Cardiac fibroblast (primary cell): Measurements from ENCODE around the gene SEC14L2.

ENCODE experiments used
- DNase-seq, 2 donors: peaks; one replicate each; pipeline versions ENCODE4 v3.0.0 to v3.0.0-alpha.2; 2010; ENCODE audit warnings: low read depth in 2 of 2
- H3K4me3 ChIP-seq, 2 donors: replicated peaks in 1 of 2; 1 replicate in 1 of 2; 2 replicates in 1 of 2; pipeline ENCODE4 v1.5.1; 2011; ENCODE audit warnings: low read depth in 2 of 2, low read length in 2 of 2, mild to moderate bottlenecking in 2 of 2, moderate library complexity in 1 of 2
- TF ChIP-seq, protein P1 (sequence below): IDR thresholded peaks from one replicate; pipeline ENCODE4 v1.5.1; 2011; ENCODE audit warnings: low read depth, mild to moderate bottlenecking, low read length, inconsistent platforms

The SEC14L2 gene

DNA sequence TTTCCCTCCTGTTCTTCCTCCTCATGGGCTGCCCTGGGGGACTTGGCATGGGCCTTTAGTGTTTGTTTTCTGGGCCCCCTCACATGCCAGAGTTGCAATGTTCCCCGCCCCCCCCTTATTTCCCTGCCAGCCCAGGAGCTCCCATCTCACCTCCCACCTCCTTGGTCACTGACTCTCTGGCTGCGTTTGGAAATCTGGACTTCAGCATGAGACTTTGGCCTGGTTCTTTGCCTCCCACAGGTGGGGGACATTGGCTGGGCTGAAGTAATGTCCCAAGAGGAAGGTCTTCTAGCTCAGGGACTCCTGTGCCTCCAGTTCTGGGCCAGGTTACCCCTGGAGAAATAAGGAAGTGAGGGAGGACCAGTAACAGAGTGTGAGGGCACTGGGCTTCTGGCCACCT is 35.7 kb downstream of the SEC14L2 start:
- no peak overlapping the region for H3K4me3 ChIP-seq
- TF ChIP-seq, protein P1, sequence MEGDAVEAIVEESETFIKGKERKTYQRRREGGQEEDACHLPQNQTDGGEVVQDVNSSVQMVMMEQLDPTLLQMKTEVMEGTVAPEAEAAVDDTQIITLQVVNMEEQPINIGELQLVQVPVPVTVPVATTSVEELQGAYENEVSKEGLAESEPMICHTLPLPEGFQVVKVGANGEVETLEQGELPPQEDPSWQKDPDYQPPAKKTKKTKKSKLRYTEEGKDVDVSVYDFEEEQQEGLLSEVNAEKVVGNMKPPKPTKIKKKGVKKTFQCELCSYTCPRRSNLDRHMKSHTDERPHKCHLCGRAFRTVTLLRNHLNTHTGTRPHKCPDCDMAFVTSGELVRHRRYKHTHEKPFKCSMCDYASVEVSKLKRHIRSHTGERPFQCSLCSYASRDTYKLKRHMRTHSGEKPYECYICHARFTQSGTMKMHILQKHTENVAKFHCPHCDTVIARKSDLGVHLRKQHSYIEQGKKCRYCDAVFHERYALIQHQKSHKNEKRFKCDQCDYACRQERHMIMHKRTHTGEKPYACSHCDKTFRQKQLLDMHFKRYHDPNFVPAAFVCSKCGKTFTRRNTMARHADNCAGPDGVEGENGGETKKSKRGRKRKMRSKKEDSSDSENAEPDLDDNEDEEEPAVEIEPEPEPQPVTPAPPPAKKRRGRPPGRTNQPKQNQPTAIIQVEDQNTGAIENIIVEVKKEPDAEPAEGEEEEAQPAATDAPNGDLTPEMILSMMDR = no peak
- DNase-seq = no peak

- TF ChIP-seq, protein P1 = no peak
- DNase-seq = no peak
These were observed 36.4 kb downstream of the SEC14L2 start for GRCh38 chr22:30433227-30433626.

GRCh38 chr22:30433773-30434172 is 37.0 kb downstream of the SEC14L2 start:
- TF ChIP-seq, protein P1 = no peak
- H3K4me3 ChIP-seq = no peak overlapping the region
- no peak for DNase-seq

More at GRCh38 chr22:30433227-30433626, 36.4 kb downstream of the SEC14L2 start:
- no peak overlapping the region for H3K4me3 ChIP-seq

GRCh38 chr22:30434843-30435242 is 38.0 kb downstream of the SEC14L2 start:
- TF ChIP-seq, protein P1 = no peak
- no peak for DNase-seq
- no peak overlapping the region for H3K4me3 ChIP-seq

GRCh38 chr22:30435674-30436126 is 38.9 kb downstream of the SEC14L2 start:
- no peak overlapping the region for H3K4me3 ChIP-seq
- no peak for DNase-seq
- TF ChIP-seq, protein P1 = no peak

GRCh38 chr22:30436196-30436595 is 39.4 kb downstream of the SEC14L2 start:
- TF ChIP-seq, protein P1 = no peak
- no peak for DNase-seq

DNA sequence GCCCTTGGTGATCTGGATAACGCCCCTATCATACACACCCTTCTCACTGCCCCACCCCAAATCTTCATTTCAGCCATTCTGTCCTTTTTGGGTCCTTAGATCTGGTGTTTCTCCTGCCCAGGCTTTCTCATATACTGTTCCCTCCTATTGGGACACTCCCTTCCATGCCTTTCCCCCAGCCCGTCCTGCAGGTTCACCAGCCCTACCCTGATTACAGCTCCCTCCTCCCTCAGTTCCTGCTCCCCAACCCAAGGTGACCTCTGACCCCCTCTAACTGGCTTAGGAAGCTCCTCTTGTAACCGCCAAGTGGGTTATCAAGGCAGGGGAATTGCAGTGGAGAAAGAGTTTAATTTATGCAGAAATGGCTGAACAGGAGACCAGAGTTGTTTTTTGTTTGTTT is 41.7 kb downstream of the SEC14L2 start:
- no peak for DNase-seq
- TF ChIP-seq, protein P1 = no peak
- H3K4me3 ChIP-seq = no peak overlapping the region

More at GRCh38 chr22:30436196-30436595, 39.4 kb downstream of the SEC14L2 start:
- no peak overlapping the region for H3K4me3 ChIP-seq
